Measurements from ENCODE around the gene PDHX. TPM values are rescaled to one million over a fixed set of nuclear protein-coding genes. Genes with fewer than 3 reads are reported as not detected.

PDHX gene
- total RNA-seq, 1 donor from 2014 or later: 44.0 TPM

DNA sequence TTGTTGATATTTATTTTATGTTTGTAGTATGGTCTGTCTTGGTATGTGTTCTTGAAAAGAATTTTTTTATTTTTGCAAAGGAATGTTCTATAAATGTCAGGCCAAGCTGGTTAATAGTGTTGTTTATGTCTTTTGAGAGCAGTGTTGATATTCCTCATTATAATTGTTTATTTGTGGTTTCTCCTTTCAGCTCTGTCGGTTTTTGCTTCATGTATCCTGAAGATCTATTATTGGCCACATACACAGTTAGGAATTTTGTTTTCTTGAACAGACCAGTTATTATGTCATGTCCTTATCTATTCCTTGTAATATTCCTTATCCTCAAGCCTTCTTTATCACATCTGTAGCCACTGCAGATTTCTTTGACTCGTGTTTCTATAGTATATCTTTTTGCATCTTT lies 56.5 kb downstream of the PDHX start:
- Histone ChIP-seq H3K27me3 (ENCODE audit: insufficient read depth, low read length) (no peaks in the 10 kb centered on the region), H3K4me1 (ENCODE audit: insufficient read depth, low read length) (peaks cover 27% of the 10 kb centered on the region), H3K4me3 (ENCODE audit: insufficient read depth, low read depth, low read length) (no peak overlapping the region), H3K36me3 (ENCODE audit: insufficient read depth, low read length) (peaks cover 7% of the 10 kb centered on the region), H3K79me2 (ENCODE audit: insufficient read depth, low read length) (no peaks in the 10 kb centered on the region), H2AFZ (ENCODE audit: low read depth, low read length) (no peak overlapping the region), H3K9me3 (ENCODE audit: insufficient read depth, low read depth, low read length) (no peaks in the 10 kb centered on the region), H3K27ac (ENCODE audit: low read depth, low read length) (no peak overlapping the region), H3K9ac (ENCODE audit: low read length) (no peak overlapping the region), H3K4me2 (ENCODE audit: low read length) (no peak overlapping the region), H4K20me1 (ENCODE audit: insufficient read depth, low read length) (no peaks in the 10 kb centered on the region)
- Mint-ChIP-seq H3K4me1 (ENCODE audit: low read depth, unreplicated experiment) (peaks cover 25% of the 10 kb centered on the region), H3K27me3 (ENCODE audit: low read depth, unreplicated experiment) (no peaks in the 10 kb centered on the region), H3K9me3 (ENCODE audit: unreplicated experiment) (no peaks in the 10 kb centered on the region), H3K4me3 (ENCODE audit: unreplicated experiment) (no peak overlapping the region), H3K27ac (ENCODE audit: unreplicated experiment) (no peak overlapping the region), H3K36me3 (ENCODE audit: low read depth, unreplicated experiment) (peaks cover 10% of the 10 kb centered on the region)
- peak; percentile 65 for FAIRE-seq
- no peak for TF ChIP-seq EZH2 (IDR thresholded peaks at IDR 0.05; ENCODE audit: insufficient read depth, low read length)
- TF ChIP-seq, protein P1, sequence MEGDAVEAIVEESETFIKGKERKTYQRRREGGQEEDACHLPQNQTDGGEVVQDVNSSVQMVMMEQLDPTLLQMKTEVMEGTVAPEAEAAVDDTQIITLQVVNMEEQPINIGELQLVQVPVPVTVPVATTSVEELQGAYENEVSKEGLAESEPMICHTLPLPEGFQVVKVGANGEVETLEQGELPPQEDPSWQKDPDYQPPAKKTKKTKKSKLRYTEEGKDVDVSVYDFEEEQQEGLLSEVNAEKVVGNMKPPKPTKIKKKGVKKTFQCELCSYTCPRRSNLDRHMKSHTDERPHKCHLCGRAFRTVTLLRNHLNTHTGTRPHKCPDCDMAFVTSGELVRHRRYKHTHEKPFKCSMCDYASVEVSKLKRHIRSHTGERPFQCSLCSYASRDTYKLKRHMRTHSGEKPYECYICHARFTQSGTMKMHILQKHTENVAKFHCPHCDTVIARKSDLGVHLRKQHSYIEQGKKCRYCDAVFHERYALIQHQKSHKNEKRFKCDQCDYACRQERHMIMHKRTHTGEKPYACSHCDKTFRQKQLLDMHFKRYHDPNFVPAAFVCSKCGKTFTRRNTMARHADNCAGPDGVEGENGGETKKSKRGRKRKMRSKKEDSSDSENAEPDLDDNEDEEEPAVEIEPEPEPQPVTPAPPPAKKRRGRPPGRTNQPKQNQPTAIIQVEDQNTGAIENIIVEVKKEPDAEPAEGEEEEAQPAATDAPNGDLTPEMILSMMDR (IDR thresholded peaks at IDR 0.05; ENCODE audit: insufficient read depth, low read depth, low read length): no peak
- DNase-seq (ENCODE audit: low read depth): peak; percentile 72

DNA sequence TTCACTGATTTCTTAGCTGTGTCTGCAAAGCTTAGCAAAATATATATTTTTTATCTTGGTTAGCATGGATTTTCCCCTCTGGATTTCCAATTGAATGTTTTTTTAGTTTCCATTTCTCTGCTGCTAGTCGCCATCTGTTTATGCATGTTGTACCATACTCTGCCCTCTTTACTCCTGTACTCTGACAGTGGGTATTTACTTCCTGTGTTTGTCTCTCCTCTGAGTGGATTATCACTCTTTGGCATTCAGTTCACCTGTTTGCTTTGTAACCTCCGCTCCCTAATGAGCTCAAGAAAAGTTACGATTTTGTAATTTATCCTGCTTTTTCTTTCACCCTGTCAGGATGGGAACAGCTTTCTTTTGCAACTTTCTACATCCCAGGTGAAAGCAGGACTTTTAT lies 59.1 kb downstream of the PDHX start:
- no peaks in the 10 kb centered on the region for H3K9me3 ChIP-seq (ENCODE audit: insufficient read depth, low read depth, low read length)
- H3K4me3 Mint-ChIP-seq (ENCODE audit: unreplicated experiment): no peak overlapping the region
- peaks cover 3% of the 10 kb centered on the region for H3K36me3 ChIP-seq (ENCODE audit: insufficient read depth, low read length)

More for the DNA sequence above, 59.1 kb downstream of the PDHX start:
- Histone ChIP-seq H3K79me2 (ENCODE audit: insufficient read depth, low read length) (no peaks in the 10 kb centered on the region), H3K27ac (ENCODE audit: low read depth, low read length) (peak overlapping the region; percentile 89), H3K27me3 (ENCODE audit: insufficient read depth, low read length) (no peaks in the 10 kb centered on the region), H3K9ac (ENCODE audit: low read length) (peak overlapping the region; percentile 6), H3K4me1 (ENCODE audit: insufficient read depth, low read length) (peaks cover 41% of the 10 kb centered on the region), H3K4me3 (ENCODE audit: insufficient read depth, low read depth, low read length) (no peak overlapping the region), H4K20me1 (ENCODE audit: insufficient read depth, low read length) (no peaks in the 10 kb centered on the region), H2AFZ (ENCODE audit: low read depth, low read length) (no peak overlapping the region), H3K4me2 (ENCODE audit: low read length) (peak overlapping the region; percentile 78)
- Mint-ChIP-seq H3K27ac (ENCODE audit: unreplicated experiment) (peak overlapping the region; percentile 43), H3K4me1 (ENCODE audit: low read depth, unreplicated experiment) (peaks cover 35% of the 10 kb centered on the region), H3K27me3 (ENCODE audit: low read depth, unreplicated experiment) (no peaks in the 10 kb centered on the region), H3K36me3 (ENCODE audit: low read depth, unreplicated experiment) (peaks cover 7% of the 10 kb centered on the region), H3K9me3 (ENCODE audit: unreplicated experiment) (no peaks in the 10 kb centered on the region)
- DNase-seq (ENCODE audit: low read depth) (no peak), FAIRE-seq (no peak)
- TF ChIP-seq, protein P1 (IDR thresholded peaks at IDR 0.05; ENCODE audit: insufficient read depth, low read depth, low read length): no peak
- no peak for TF ChIP-seq EZH2 (IDR thresholded peaks at IDR 0.05; ENCODE audit: insufficient read depth, low read length)
